Lower leg skin (tissue), 4 donors: ENCODE data around the gene ISG20L2. TPM values are rescaled to one million over a fixed set of nuclear protein-coding genes. Genes with fewer than 3 reads are reported as not detected.
A peak's percentile ranks its signal among the peaks of the same experiment; 100 is the strongest.

Experiments
- DNase-seq, 2 donors: peaks; one replicate each; pipeline ENCODE4 v3.0.0-alpha.2; 2019; ENCODE audit warnings: low spot score in 2 of 2
- H3K4me3 ChIP-seq: fragments of 200-600 bp; sonication (generic); 2 replicates; pipeline ENCODE4 v1.5.1; 2017; ENCODE audit warnings: mild to moderate bottlenecking, low read depth; ENCODE audit not compliant: poor library complexity, severe bottlenecking
- POLR2A ChIP-seq, 2 donors: fragments of 450-650 bp; IDR thresholded peaks; one replicate each; pipeline ENCODE4 v1.6.1; 2016 to 2017; ENCODE audit warnings: antibody characterized with exemption in 2 of 2, mild to moderate bottlenecking in 1 of 2, moderate library complexity in 1 of 2
- WGBS, 2 donors: methylation state at CpG; one replicate each; pipeline ENCODE4 v1.1.5; 2018; 5-methylcytosine and 5-hydroxymethylcytosine counted together
- intact Hi-C: fragments of 100-400 bp; cut with DNase I; formaldehyde crosslinking; loops from one replicate; pipeline ENCODE4 v1.15.0; 2023; ENCODE audit warnings: low total_unique reads
- total RNA-seq, 4 donors: library from RNA; depleted of rRNA; stranded (reverse); fragments of >200 nt; gene quantifications; one replicate each; pipeline ENCODE4 v1.1.0, GENCODE V29; 2016
- TF ChIP-seq, protein P1 (sequence below), 3 donors: fragments of 450-650 bp; IDR thresholded peaks; one replicate each; pipeline ENCODE4 v1.5.1; 2016; ENCODE audit warnings: antibody characterized with exemption in 3 of 3, mild to moderate bottlenecking in 3 of 3, moderate library complexity in 2 of 3

The ISG20L2 gene
- total RNA-seq, 4 donors from 2014 or later = 13.4 to 21.4 (median 16.7) TPM

DNA sequence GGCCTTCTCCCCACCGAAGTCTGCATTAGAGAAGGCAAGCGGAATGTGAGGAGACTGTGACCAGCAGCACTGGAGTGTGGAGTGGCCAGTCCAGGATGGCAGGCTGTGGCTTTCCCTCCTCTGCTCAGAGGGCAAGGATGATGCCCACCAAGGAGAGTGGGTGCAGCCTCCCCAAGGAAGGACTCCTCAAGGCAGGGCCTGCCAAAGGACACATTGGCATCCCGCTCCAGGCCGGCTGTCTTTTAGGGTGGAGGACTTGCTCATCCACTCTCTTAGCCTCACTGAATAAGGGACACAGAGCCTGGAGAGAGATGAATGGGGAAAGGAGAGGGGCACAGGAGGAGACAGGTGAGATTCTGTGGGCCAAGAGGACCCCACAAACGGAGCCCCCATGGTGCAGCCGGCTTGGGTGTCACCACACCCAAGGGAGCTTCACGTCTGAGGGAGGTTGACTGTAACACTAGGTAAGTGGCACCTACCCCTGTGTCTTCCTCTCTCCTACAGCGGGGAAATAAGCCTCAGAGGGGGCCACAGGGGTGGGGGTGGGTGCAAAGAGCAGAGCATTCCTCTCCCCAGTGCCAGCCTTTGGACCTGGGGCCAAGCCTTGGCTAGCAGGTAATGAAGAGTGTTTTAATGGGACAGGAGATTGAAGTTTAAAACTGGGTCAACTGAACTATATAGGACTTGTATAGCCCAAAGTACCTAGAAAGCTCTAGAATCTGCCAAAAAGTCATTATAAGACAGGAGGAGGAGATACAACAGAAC lies 47.2 kb downstream of the ISG20L2 start:
- no peak overlapping the region for H3K4me3 ChIP-seq
- intact Hi-C loops = no loop called here
- no peak for DNase-seq
- TF ChIP-seq, protein P1, sequence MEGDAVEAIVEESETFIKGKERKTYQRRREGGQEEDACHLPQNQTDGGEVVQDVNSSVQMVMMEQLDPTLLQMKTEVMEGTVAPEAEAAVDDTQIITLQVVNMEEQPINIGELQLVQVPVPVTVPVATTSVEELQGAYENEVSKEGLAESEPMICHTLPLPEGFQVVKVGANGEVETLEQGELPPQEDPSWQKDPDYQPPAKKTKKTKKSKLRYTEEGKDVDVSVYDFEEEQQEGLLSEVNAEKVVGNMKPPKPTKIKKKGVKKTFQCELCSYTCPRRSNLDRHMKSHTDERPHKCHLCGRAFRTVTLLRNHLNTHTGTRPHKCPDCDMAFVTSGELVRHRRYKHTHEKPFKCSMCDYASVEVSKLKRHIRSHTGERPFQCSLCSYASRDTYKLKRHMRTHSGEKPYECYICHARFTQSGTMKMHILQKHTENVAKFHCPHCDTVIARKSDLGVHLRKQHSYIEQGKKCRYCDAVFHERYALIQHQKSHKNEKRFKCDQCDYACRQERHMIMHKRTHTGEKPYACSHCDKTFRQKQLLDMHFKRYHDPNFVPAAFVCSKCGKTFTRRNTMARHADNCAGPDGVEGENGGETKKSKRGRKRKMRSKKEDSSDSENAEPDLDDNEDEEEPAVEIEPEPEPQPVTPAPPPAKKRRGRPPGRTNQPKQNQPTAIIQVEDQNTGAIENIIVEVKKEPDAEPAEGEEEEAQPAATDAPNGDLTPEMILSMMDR (IDR thresholded peaks at IDR 0.05) = no peak
- WGBS, 2 donors = 76 to 84% methylated on average over 8 of the region's 8 CpGs

- no peak overlapping the region for H3K4me3 ChIP-seq
- WGBS, 2 donors = 66 to 68% methylated on average over 2 of the region's 2 CpGs
- no peak for DNase-seq
- intact Hi-C loops = no loop called here
- TF ChIP-seq, protein P1 (IDR thresholded peaks at IDR 0.05) = no peak
- TF ChIP-seq POLR2A (IDR thresholded peaks at IDR 0.05) = no peak
Measured at GRCh38 chr1:156680056-156680455, 48.5 kb downstream of the ISG20L2 start.

- intact Hi-C loops = no loop called here
- DNase-seq = peak in 1 of 2 donors; percentile 93
- TF ChIP-seq POLR2A (IDR thresholded peaks at IDR 0.05) = no peak
- TF ChIP-seq, protein P1 (IDR thresholded peaks at IDR 0.05) = peak in 1 of 3 donors; percentile 63
- H3K4me3 ChIP-seq = no peak overlapping the region
- 5% methylated on average over 22 of the region's 22 CpGs for WGBS, 2 donors
Measured at GRCh38 chr1:156677616-156678596, 50.7 kb downstream of the ISG20L2 start.

DNA sequence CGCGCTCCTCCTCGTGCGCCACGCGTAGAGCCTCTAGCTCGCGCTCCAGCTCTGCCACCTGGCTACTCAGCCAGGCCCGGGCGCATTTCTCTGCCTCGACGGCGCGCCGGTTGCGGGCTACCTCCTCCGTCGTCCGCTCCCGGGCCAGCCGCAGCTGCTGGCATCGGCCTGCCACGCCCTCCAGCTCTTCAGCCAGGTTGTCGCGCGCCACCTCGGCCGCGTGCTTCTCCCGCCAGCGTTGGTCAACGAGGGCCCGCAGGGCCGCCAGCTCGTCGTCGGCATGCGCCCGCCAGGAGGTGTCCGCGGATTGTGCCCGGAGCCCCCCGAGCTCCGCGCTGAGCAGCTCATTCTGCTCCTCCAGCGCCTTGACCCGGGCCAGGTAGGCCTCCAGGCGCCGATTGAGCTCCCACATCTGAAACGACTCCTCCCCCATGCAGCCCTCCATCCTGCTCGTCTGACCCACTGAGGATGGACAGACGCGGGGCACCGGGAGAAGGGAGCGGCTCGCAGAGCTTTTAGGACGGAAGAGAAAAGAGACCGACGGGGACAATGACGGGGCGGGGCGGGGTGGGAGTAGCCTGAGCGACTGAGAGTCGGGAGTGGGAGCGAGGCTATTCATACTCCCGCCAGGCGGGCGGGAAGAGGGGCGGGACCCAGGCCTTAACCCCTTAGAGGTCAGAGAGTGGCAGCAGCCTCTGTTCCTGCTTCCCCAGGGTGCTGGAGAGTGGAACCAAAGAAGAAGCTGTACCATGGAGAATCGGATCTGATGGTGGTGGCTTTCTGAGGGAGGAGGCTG lies 51.5 kb downstream of the ISG20L2 start, which contains the start of gene NES:
TSS of gene NES (minus strand) at position 588 of the 796 bp plus-strand sequence. CDS start at position 445, 143 bp downstream.
- TF ChIP-seq POLR2A (IDR thresholded peaks at IDR 0.05) = no peak
- TF ChIP-seq, protein P1 (IDR thresholded peaks at IDR 0.05) = no peak
- intact Hi-C loops = no loop called here
- 1 to 5% methylated on average over 29 to 60 of the region's 70 CpGs for WGBS, 2 donors
- H3K4me3 ChIP-seq = no peak within 1 kb of the TSS
- DNase-seq = no peak

GRCh38 chr1:156676114-156676819 lies 52.3 kb downstream of the ISG20L2 start:
- WGBS, 2 donors = 35 to 38% methylated on average over 18 to 21 of the region's 49 CpGs
- intact Hi-C loops = no loop called here
- TF ChIP-seq POLR2A (IDR thresholded peaks at IDR 0.05) = no peak
- TF ChIP-seq, protein P1 (IDR thresholded peaks at IDR 0.05) = no peak
- no peak overlapping the region for H3K4me3 ChIP-seq
- DNase-seq = no peak
